ENCODE results near the gene PGM5.

- TF ChIP-seq POLR2A (IDR thresholded peaks at IDR 0.05; ENCODE audit: low read depth, low read length): no peak
- TF ChIP-seq POLR2AphosphoS5 (IDR thresholded peaks at IDR 0.05; ENCODE audit: low read depth, low read length): no peak
- TF ChIP-seq POU2F2 (IDR thresholded peaks at IDR 0.05; ENCODE audit: low read depth, low read length): no peak
Measured at GRCh38 chr9:68575817-68576216, 219.4 kb downstream of the PGM5 start.
